Cardiac muscle cell (in vitro differentiated cells and primary cell): ENCODE results near the gene DIS3. TPM values are rescaled to one million over a fixed set of nuclear protein-coding genes. Genes with fewer than 3 reads are reported as not detected.

ENCODE experiments used
- DNase-seq, 2 donors: peaks; one replicate each; pipeline versions ENCODE4 v3.0.0 to v3.0.0-alpha.2; 2010 to 2017; ENCODE audit warnings: low read depth in 1 of 2, low spot score in 1 of 2
- H3K27ac ChIP-seq: fragments of 200-600 bp; sonication (generic); 2 replicates; pipeline ENCODE4 v1.5.1; 2016
- H3K27me3 ChIP-seq: fragments of 200-600 bp; sonication (generic); 2 replicates; pipeline ENCODE4 v1.6.0; 2016; ENCODE audit warnings: control low read depth
- H3K36me3 ChIP-seq: fragments of 200-600 bp; sonication (generic); 2 replicates; pipeline ENCODE4 v1.5.1; 2016; ENCODE audit warnings: control low read depth
- H3K4me1 ChIP-seq: fragments of 200-600 bp; sonication (generic); 2 replicates; pipeline ENCODE4 v1.8.1; 2017; ENCODE audit warnings: low read depth, mild to moderate bottlenecking, mixed run types
- H3K4me3 ChIP-seq: fragments of 200-600 bp; sonication (generic); 2 replicates; pipeline ENCODE4 v1.5.1; 2016; ENCODE audit warnings: mild to moderate bottlenecking
- H3K9me3 ChIP-seq: fragments of 200-600 bp; sonication (generic); 2 replicates; pipeline ENCODE4 v1.5.1; 2017; ENCODE audit warnings: low read depth, mild to moderate bottlenecking, control low read depth
- polyA plus RNA-seq: library from polyadenylated mRNA; unstranded; fragments of >200 nt; fragmentation: Nextera tagmentation; extraction: Ambion mirVana; gene quantifications from 2 replicates; pipeline ENCODE4 v1.2.1, GENCODE V29; 2016
- total RNA-seq: library from RNA; depleted of rRNA; stranded (reverse); fragments of >200 nt; gene quantifications from 2 replicates; pipeline ENCODE4 v1.2.3, GENCODE V29; 2016
- TF ChIP-seq, protein P1 (sequence below): IDR thresholded peaks from 2 replicates; pipeline ENCODE4 v1.5.1; 2012; ENCODE audit warnings: low read depth, mild to moderate bottlenecking, low read length

DIS3 gene
- total and polyA plus RNA-seq, 2 experiments from 2014 or later, result 15.3 to 23.3 TPM

DNA sequence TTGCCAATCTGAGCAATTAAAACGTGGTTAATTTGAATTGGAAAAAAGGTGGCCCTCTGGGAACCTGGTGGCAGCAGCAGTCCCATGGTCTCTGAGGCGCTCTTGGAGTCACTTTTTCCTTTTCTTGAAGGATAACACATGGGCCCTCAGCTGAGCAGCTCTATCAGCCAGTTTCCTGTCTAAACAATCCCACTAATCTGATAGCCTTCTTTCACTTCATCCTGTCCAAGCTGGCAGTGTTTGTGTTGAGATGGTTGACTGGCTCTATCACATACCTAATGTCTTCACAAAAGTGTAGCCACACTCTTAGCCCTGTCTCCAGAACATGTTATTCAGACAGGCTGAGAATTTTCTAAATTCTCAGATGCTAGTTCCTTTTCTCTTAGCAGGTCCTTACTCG, 64.9 kb downstream of the DIS3 start:
- Histone ChIP-seq H3K27ac (no peak overlapping the region), H3K27me3 (no peaks in the 10 kb centered on the region), H3K36me3 (peaks cover 6% of the 10 kb centered on the region), H3K4me1 (no peaks in the 10 kb centered on the region), H3K4me3 (no peak overlapping the region), H3K9me3 (no peaks in the 10 kb centered on the region)
- DNase-seq, result peak in 1 of 2 donors; percentile 25
- TF ChIP-seq, protein P1, sequence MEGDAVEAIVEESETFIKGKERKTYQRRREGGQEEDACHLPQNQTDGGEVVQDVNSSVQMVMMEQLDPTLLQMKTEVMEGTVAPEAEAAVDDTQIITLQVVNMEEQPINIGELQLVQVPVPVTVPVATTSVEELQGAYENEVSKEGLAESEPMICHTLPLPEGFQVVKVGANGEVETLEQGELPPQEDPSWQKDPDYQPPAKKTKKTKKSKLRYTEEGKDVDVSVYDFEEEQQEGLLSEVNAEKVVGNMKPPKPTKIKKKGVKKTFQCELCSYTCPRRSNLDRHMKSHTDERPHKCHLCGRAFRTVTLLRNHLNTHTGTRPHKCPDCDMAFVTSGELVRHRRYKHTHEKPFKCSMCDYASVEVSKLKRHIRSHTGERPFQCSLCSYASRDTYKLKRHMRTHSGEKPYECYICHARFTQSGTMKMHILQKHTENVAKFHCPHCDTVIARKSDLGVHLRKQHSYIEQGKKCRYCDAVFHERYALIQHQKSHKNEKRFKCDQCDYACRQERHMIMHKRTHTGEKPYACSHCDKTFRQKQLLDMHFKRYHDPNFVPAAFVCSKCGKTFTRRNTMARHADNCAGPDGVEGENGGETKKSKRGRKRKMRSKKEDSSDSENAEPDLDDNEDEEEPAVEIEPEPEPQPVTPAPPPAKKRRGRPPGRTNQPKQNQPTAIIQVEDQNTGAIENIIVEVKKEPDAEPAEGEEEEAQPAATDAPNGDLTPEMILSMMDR, result no peak

Other genes starting within 250 kb of the DIS3 start
- gene MZT1, start 54.3 kb downstream of the DIS3 start, total RNA-seq, result 6.5 and 12.4 TPM in 2 replicates
- 15.4 and 41.4 TPM in 2 replicates for gene MZT1, start 54.3 kb downstream of the DIS3 start, polyA plus RNA-seq
- 3.7 and 14.7 TPM in 2 replicates for gene BORA, start 54.0 kb downstream of the DIS3 start, total RNA-seq
- gene BORA, start 54.0 kb downstream of the DIS3 start, polyA plus RNA-seq, result 2.0 and 14.8 TPM in 2 replicates
- gene PIBF1, start 233 bp upstream of the DIS3 start, total RNA-seq, result 7.7 and 19.2 TPM in 2 replicates
- gene PIBF1, start 233 bp upstream of the DIS3 start, polyA plus RNA-seq, result 16.4 and 24.7 TPM in 2 replicates